SK-N-MC (cell line): ENCODE data around the gene ASXL3.

Experiments used
- EZH2 ChIP-seq: fragments of 200-600 bp; sonication (generic); IDR thresholded peaks from one replicate; pipeline ENCODE4 v1.6.1; 2017; ENCODE audit warnings: antibody characterized with exemption
- POLR2AphosphoS5 ChIP-seq: IDR thresholded peaks from 2 replicates; pipeline ENCODE4 v1.6.1; 2012; ENCODE audit warnings: mild to moderate bottlenecking, low read depth, low read length, borderline replicate concordance

GRCh38 chr18:33627114-33627513 lies 49.1 kb downstream of the ASXL3 start:
- TF ChIP-seq POLR2AphosphoS5 (no peak), EZH2 (no peak)
